Stimulated activated CD4-positive, alpha-beta T cell treated with anti-CD3 and anti-CD28 coated beads, Interleukin-1b, Interleukin-23, amount 100 ng/mL, for 48 hours (primary cell): Measurements from ENCODE around the gene TMEM120B.
"Not testable (repeated sequence)": the region's sequence is repeated elsewhere in the genome, so short reads cannot be mapped to it uniquely, and the experiment has no call there.

Experiments
- DNase-seq: peaks from one replicate; pipeline ENCODE4 v3.0.0-alpha.2; 2020

TMEM120B gene

GRCh38 chr12:121712461-121713256, at the start of gene TMEM120B:
Gene TMEM120B (plus strand): TSS chr12:121712752. CDS start chr12:121712896, 144 bp downstream.
- DNase-seq, result peak; percentile 81

- DNase-seq, result no peak
These were observed 49.0 kb upstream of the TMEM120B start for GRCh38 chr12:121663610-121663929.

GRCh38 chr12:121666829-121667228, 45.7 kb upstream of the TMEM120B start:
- DNase-seq, result not testable (repeated sequence)

- peak; percentile 55 for DNase-seq
These were observed 43.6 kb upstream of the TMEM120B start for GRCh38 chr12:121668750-121669520.

GRCh38 chr12:121669521-121669900, 43.0 kb upstream of the TMEM120B start, which contains the start of gene MORN3:
Gene MORN3 (minus strand): TSS chr12:121669654. CDS start chr12:121669483, 171 bp downstream.
- no peak for DNase-seq

- no peak for DNase-seq
These were observed 39.5 kb upstream of the TMEM120B start for GRCh38 chr12:121673013-121673511.

GRCh38 chr12:121676190-121676589, 36.4 kb upstream of the TMEM120B start:
- DNase-seq, result no peak

DNA sequence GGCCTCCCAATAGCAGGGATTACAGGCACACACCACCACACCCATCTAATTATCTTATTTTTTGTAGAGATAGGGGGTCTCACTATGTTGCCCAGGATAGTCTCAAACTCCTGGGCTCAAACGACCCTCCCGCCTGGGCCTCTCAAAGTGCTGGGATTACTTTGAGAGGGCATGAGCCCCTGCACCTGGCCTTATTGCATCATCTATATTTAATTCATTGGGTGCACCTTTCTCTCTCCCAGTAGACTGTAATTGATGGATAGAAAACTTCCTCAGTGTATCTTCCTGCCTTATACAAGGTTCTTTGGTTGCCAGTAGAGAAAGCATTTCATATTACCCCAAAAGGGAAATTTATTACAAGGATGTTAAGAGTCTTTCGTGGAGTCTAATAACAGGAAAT, 34.2 kb upstream of the TMEM120B start:
- no peak for DNase-seq

DNA sequence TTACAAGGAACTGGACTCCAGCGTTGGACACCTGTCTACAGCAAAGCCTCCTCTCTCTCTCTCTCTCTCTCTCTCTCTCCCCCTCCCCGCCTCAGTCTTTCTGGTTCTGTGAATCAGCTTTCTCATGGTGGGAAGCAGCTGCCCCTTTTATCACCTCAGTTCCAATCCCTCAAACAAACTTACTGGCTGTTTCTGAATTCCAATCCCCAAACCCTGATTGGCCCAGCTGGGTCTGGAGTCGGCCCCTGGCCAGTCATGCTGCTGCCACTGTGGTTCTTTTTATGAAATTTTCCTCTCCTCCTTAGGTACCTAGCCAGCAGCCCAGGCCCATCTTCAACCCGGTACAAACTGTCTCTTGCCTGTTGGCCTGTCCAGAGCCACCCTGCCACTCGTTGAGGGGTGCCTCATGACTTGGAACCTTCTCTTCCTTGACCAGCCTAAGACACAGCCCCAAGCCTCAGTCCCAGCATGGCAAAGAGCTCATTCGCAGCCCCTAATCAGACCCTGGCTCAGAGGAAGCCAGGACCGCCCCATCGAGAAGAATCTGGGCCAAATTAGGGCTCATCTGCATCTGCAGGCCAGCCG, 33.7 kb upstream of the TMEM120B start:
- DNase-seq, result no peak

DNA sequence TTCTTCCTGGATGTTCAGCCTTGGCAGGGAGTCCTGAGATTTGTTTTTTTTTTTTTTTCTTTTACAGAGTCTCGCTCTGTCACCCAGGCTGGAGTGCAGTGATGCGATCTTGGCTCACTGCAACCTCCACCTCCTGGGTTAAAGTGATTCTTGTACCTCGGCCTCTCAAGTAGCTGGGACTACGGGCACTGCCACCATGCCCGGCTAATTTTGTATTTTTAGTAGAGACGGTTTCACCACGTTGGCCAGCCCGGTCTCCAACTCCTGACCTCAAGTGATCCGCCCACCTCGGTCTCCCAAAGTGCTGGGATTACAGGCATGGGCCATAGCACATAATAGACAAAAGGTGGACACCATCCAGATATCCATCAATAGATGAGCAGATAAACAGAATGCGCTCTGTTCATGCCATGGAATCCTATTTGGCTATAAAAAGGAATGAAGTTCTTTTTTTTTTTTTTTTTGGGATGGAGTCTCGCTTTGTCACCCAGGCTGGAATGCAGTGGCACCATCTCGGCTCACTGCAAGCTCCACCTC, 32.8 kb upstream of the TMEM120B start:
- not testable (repeated sequence) for DNase-seq

DNA sequence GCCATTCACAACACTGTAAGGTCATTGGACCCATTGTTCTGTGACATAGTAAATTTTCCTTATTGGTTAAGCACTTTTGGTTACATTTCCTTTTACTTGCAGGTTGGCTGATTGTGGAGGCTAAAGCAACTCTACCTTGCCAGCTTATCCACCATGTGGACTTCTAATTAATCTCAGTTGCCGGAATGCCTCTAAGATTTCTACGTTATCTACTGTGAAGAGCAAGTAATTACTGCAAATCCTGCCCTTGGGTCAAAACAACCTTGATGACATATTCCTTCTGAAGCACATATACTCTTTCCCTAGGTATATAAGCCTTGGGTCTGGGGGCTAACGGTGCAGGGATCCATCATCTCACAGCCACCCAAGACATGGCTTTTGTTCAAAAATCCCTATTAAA, 23.6 kb upstream of the TMEM120B start:
- no peak for DNase-seq

DNA sequence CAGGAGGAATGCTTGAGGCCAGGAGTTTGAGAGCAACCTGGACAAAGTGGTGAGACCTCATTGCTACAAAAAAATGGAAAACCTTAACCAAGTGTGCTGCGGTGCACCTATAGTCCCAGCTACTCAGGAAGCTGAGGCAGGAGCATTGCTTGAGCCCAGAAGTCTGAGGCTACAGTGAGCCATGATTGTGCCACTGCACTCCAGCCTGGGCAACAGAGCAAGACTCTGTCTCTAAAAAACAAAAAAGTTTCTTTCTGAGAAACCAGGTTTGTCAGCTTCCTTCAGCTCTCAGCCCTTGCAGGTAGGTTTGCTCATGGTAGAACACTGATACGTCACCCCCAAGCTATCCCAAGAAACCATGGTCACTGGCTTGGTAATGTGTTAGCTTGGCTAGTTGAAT, 23.1 kb upstream of the TMEM120B start:
- DNase-seq, result no peak

DNA sequence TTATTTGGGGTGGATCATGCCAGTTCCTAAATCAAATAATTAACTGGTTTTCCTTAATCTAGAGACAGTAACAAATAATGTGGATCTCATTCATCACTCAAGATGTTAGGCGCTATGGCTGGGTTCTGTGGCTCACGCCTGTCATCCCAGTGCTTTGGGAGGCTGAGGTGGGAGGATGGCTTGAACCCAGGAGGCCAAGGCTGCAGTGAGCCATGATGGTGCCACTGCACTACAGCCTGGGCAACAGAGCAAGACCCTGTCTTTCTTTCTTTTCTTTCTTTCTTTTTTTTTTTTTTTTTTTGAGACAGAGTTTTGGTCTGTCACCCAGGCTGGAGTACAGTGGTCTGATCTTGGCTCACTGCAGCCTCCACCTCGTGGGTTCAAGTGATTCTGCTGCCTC, 19.8 kb upstream of the TMEM120B start:
- DNase-seq, result not testable (repeated sequence)

- no peak for DNase-seq
These were observed 19.3 kb upstream of the TMEM120B start for GRCh38 chr12:121693155-121693687.

DNA sequence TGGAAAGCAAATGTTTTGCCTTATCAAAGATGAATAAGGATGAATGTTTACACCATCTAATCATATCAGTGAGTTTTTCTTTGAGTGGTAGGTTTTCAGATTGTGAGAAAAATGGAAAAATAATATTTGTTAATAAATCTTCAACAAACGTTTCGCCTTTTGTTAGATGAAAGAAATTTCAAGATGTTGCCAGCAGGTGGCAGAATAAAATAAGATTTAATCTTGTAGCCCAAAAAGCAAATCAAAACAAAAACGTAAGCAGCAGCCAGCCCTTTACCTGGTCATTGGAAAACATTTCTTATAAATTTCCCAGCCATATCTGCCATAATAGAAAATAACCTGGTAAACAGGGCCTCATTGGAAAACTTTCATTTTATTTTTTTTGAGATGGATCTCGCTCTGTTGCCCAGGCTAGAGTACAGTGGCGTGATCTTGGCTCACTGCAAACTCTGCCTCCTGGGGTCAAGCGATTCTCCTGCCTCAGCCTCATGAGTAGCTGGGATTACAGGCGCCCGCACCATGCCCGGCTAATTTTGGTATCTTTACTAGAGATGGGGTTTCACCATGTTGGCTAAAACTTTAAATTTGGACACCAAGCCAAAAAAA, 15.4 kb upstream of the TMEM120B start:
- DNase-seq, result no peak

GRCh38 chr12:121697861-121698260, 14.7 kb upstream of the TMEM120B start:
- not testable (repeated sequence) for DNase-seq

DNA sequence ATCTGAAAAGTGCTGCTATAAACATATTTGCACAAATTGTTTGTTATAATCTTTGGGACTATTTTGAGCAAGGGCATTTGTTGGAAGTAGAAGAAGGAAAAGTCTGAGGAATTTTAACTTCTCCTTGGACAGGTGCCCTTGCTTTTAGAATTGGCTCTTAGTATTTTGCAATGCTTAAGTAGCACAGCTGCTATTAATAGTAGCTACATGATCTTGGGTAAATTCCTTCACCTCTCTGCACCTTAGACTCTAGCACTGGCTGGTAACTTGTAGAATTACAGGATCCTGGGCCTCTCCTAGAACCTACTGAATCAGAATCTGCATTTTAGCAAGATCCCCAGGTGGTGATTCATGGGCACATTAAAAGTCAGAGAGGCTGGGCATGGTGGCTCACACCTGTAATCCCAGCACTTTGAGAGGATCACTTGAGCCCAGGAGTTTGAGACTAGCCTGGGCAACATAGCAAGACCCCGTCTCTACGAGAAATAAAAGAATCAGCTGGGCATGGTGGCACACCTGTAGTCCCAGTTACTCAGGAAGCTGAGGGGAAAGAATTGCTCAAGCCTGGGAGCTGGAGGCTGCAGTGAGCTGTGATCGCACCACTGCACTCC, 10.8 kb upstream of the TMEM120B start:
- DNase-seq, result no peak

DNA sequence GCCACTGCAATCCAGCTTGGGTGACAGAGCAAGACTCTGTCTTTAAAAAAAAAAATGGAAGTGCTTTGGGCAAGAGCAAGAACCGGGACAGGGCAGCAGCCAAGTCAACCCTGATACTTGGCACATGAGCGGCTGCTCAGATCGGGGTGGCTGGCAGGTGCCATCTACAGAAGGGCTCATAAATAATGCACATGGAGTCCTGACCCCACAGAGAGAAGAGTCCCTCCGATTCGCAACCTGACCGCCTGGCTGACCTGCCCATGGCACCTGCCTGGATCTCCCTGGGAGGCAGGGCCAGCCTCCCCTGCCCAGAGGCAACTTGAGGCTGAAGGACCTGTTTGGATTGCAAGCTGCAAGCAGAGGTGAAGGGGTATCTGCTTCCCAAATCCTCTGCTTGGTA, 9.6 kb upstream of the TMEM120B start:
- DNase-seq, result no peak

GRCh38 chr12:121705514-121705913, 7.0 kb upstream of the TMEM120B start:
- no peak for DNase-seq

DNA sequence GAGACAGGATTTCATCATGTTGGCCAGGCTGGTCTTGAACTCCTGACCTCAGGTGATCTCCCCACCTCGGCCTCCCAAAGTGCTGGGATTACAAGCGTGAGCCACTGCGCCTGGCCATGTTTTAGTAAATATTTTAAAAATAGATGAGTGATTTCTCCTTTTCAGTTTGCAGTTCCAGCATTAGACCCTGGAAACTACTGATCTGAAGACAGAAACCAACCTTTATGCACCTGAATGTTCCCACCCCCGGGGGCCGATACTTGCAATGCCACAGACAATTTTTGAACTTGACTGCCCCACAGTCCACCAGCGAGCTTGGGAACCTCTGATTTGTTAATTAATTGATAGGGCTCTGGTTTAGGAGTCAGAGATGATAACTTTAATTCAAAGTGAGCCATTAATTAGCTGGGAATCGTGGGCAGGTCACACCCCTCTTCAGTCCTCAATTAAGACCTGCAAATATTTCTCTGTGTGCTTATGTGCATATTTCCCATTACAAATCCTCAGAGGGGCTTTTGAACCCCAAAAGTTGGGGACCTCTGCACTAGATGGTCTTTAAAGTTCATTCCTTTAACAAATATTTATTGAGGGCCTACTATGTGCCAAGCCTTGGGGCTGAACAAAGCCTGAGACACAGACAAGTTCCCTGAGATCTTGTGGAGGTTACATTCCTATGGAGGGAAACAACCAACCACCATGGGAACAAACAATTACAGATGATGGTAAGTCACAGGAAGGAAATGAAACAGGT, 4.1 kb upstream of the TMEM120B start:
- DNase-seq, result no peak

GRCh38 chr12:121709064-121709424, 3.5 kb upstream of the TMEM120B start:
- DNase-seq, result not testable (repeated sequence)
